NOMO-1 (cell line): ENCODE results near the gene CUEDC2.

Experiments
- DNase-seq, 2 experiments: peaks; one replicate each; lab custom pipeline; 2025; ENCODE audit not compliant: unreplicated experiment in 2 of 2; lab: John Stamatoyannopoulos, UW

CUEDC2 gene, protein sequence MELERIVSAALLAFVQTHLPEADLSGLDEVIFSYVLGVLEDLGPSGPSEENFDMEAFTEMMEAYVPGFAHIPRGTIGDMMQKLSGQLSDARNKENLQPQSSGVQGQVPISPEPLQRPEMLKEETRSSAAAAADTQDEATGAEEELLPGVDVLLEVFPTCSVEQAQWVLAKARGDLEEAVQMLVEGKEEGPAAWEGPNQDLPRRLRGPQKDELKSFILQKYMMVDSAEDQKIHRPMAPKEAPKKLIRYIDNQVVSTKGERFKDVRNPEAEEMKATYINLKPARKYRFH

GRCh38 chr10:102432162-102432950, at the start of gene CUEDC2:
CUEDC2 (minus strand) TSS chr10:102432574; CDS start chr10:102425188, 7,386 bp downstream.
- DNase-seq: peak; percentile 97 to 98

DNA sequence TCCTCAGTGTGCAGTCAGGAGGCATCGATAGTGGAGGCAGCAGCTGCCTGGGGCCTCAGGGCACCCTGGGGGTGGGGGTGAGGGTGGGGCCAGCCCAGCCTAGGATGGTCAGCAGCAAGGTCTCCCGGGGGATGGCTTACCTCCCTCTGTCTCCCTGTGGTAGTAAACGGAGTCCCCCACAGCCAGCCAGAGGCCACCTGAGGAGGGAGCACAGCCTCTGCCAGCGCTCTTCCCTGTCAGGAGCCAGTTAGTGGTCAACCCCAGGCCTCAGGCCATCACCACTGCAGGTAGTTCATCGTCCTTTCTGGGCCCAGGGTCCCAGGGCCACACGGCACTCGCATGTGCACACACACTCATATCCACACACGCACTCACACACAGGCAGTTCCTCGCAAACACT, 48.0 kb upstream of the CUEDC2 start:
- DNase-seq: no peak

- no peak for DNase-seq
Measured at GRCh38 chr10:102479651-102480050, 47.3 kb upstream of the CUEDC2 start.

- DNase-seq: no peak
Measured at GRCh38 chr10:102476466-102477141, 44.2 kb upstream of the CUEDC2 start.

GRCh38 chr10:102475451-102476040, 43.2 kb upstream of the CUEDC2 start:
- DNase-seq: no peak

GRCh38 chr10:102473445-102474331, 41.3 kb upstream of the CUEDC2 start:
- no peak for DNase-seq

DNA sequence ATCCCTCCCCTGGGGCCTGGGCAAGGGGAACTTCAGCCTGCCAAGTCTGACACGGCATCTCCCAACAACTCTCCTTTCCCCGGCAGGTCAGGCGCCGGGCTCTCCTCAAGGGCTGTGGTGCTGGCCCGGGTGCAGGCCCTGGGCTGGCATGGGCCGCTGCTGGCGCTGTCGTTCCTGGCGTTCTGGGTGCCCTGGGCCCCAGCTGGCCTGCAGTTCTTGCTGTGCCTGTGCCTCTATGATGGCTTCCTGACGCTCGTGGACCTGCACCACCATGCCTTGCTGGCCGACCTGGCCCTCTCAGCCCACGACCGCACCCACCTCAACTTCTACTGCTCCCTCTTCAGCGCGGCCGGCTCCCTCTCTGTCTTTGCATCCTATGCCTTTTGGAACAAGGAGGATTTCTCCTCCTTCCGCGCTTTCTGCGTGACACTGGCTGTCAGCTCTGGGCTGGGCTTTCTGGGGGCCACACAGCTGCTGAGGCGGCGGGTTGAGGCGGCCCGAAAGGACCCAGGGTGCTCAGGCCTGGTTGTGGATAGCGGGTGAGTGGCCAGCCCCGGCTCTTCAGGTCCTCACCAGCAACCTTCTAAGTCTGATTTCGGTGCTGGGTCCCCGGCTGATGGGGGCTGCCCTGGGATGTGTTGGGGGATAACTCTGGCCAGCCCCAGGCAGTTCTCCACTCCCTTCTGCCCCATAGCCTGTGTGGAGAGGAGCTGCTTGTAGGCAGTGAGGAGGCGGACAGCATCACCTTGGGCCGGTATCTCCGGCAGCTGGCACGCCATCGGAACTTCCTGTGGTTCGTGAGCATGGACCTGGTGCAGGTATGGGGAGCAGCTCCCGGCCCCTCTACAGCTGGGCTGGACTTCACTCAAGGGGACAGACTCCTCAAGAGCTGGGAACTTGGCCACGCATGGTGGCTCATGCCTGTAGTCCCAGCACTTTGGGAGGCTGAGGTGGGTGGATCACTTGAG, 38.5 kb upstream of the CUEDC2 start:
- no peak for DNase-seq

DNA sequence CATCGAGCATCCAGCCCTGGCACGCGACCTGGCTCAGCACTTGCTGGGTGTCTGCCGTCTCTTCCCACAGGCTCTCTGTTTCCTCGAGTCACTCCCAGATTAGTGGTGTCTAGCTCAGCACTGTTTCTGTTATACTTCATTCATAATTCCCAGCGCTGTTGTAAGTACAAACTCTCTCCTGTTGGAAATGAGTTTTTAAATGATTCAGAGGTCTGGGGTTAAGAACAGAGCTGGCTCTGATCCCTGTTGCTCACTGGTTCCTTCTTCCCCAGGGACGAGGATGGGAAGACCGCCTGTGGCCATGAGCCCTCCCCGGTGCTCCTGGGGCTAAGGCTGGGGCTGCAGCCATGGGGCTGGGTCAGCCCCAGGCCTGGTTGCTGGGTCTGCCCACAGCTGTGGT, 36.3 kb upstream of the CUEDC2 start:
- no peak for DNase-seq

- DNase-seq: peak; percentile 86 to 90
Measured at GRCh38 chr10:102467971-102468438, 35.6 kb upstream of the CUEDC2 start.

GRCh38 chr10:102467318-102467717, 34.9 kb upstream of the CUEDC2 start:
- DNase-seq: no peak

DNA sequence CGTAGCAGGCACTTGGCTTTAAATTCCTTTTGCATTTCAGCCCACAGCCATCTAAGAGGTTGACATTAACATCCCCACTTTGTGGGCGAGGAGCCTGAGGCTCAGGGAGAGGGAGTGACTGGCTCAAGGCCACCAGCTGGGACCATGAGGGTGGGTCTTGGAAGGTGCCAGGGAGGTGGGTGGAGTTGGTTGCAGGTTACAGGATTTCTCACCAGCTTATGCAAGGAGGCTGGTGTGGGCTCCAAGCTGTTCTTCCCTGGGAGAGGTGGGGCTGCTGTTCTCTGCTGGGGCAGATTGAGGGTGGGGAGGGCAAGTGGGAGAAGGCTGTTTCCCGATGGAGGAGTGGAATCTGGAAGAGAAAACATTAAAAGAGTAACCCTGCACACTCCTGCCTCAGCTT, 33.1 kb upstream of the CUEDC2 start:
- no peak for DNase-seq

GRCh38 chr10:102463983-102464382, 31.6 kb upstream of the CUEDC2 start:
- no peak for DNase-seq

- DNase-seq: no peak
Measured at GRCh38 chr10:102462512-102463054, 30.2 kb upstream of the CUEDC2 start.

DNA sequence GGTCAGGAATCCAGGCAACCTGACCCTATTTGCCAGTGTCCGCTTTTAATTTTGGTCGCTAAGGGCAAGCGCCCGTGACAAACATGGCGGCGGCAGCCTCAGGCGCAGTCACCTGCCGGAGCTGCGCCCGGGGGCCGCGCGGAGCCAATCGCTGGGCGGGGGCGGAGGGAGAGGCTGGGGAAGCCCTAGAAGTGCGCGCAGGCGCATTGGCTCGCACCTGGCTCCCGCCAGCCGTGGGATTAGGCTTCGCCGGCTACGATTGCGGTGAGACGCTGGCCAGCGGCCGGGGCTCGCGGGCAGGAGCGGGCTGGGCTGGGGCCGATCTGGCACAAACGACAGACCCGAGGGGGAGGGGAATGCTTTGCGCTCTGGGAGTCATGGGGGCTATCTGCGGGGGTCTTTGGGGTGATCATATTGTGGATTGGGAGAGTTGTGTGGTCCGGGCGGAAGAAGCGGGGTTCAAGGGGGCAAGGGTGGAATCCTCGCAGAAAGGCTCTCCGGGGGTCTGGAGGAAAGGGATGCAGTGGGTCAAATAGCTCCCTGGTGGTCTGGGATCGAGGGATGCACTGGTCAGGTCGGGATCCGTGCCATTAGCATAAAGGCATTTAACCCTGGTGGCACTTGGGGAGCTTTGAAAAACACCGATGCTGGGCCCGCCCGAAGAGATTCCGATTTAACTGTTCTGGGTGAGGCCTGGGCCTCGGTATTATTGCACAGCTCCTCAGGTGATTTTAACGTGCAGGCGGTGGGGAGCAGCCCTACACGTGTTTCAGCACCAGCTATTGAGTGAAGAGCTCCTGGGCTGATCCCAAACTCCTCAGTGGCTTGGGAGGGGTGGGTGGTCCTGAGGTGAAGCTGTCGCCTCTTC, 29.0 kb upstream of the CUEDC2 start:
- DNase-seq: peak; percentile 90 to 95

DNA sequence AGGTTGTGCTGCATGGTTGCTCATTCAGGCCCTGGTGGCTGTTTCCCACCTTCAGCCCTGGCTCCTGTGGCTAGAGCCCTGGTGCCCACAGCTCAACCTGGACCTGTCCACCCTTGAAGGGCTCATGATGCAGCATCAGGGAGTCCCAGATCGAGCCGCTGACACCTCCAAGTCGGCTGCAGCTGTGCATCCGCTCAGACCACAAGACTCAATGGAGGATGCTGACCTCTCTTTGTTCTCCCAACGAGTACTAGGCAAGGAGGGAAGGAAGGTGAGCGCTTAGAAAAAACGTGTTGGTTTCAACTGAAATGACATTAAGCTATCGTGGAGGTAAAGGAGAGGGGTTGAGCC, 28.4 kb upstream of the CUEDC2 start:
- DNase-seq: no peak

- DNase-seq: no peak
Measured at GRCh38 chr10:102458656-102459055, 26.3 kb upstream of the CUEDC2 start.

- no peak for DNase-seq
Measured at GRCh38 chr10:102457591-102458150, 25.3 kb upstream of the CUEDC2 start.
